ENCODE data around the gene STRIP1. TPM values are rescaled to one million over a fixed set of nuclear protein-coding genes. Genes with fewer than 3 reads are reported as not detected.

STRIP1 gene
- polyA plus RNA-seq, 2 of the 4 experiments (the other 2 are of a cell fraction): 16.4 to 16.7 TPM

DNA sequence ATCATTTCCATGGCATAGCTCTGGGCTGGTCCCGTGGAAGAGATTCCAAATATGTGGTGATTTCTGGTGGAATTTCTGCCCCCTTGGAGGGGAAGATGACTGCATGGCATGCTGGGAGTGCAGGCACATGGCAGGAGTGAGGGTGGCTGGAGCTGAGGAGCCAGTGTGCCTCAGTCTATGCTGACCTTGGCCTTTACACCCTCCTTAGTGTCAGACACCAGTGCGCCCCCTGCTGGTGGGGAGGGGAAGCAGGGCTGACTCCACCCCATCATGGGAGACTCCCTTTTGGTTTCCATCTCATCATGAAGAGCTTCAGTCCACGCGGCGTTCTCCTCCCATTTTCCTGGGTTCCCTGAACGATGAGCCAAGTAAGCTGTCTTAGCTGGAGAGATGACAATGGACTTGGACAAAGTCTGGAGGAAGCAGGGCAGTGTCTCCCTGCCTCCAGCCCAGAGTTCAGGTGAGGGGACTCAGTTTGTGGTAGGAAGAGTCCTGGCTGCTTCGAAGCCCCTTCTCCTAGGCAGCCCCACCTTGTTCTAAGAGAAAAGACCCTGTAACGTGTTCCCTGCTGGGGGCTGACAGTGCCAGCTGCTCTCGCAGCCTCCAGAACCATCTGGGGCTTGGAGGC lies 25.7 kb downstream of the STRIP1 start:
- no peaks in the 10 kb centered on the region for H3K4me1 ChIP-seq
- H3K27ac ChIP-seq: no peak overlapping the region
- H3K4me2 ChIP-seq: no peak overlapping the region
- DNase-seq (ENCODE audit: low read depth in 1 of 2, low spot score in 1 of 2) (peak; percentile 29 to 52), ATAC-seq (peak; percentile 55 to 86; a peak in 3 of 6 replicates), FAIRE-seq (no peak)
- no peaks in the 10 kb centered on the region for H3K9me3 ChIP-seq
- 83% methylated on average over 8 of the region's 9 CpGs for WGBS (ENCODE audit: missing lambda C conversion rate)
- H3K4me3 ChIP-seq: no peak overlapping the region
- ChIA-PET CTCF (interaction anchor here (0.7 to 10.3 kb wide), 20 partner anchors 8 to 433 kb away, joined by 3 to 130 read pairs (median 4); partner anchors contain the start of gene UBL4B), POLR2A (no interaction called here)
- TF ChIP-seq KDM1A (IDR thresholded peaks at IDR 0.05; ENCODE audit: low read depth): no peak
- no peak for TF ChIP-seq SREBF2 (IDR thresholded peaks at IDR 0.05)
- no peak for TF ChIP-seq FOXS1 (CRISPR knock-in tag; IDR thresholded peaks at IDR 0.05)
- TF ChIP-seq, protein P1, sequence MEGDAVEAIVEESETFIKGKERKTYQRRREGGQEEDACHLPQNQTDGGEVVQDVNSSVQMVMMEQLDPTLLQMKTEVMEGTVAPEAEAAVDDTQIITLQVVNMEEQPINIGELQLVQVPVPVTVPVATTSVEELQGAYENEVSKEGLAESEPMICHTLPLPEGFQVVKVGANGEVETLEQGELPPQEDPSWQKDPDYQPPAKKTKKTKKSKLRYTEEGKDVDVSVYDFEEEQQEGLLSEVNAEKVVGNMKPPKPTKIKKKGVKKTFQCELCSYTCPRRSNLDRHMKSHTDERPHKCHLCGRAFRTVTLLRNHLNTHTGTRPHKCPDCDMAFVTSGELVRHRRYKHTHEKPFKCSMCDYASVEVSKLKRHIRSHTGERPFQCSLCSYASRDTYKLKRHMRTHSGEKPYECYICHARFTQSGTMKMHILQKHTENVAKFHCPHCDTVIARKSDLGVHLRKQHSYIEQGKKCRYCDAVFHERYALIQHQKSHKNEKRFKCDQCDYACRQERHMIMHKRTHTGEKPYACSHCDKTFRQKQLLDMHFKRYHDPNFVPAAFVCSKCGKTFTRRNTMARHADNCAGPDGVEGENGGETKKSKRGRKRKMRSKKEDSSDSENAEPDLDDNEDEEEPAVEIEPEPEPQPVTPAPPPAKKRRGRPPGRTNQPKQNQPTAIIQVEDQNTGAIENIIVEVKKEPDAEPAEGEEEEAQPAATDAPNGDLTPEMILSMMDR (IDR thresholded peaks at IDR 0.05): peak; percentile 52
- TF ChIP-seq ESRRA (IDR thresholded peaks at IDR 0.05; ENCODE audit: borderline replicate concordance, low read length): peak; percentile 62; the same call in 1 of the 2 replicates
- TF ChIP-seq FOSB (CRISPR knock-in tag; IDR thresholded peaks at IDR 0.05): no peak
- no peak for TF ChIP-seq ZNF302 (CRISPR knock-in tag; IDR thresholded peaks at IDR 0.05)
- no peak for TF ChIP-seq EHF (CRISPR knock-in tag; IDR thresholded peaks at IDR 0.05)
- 0 out of 5 replicates have a peak, but pooled peaks of 1 of the 2 experiments have one; percentile 11 for TF ChIP-seq RAD21 (conservative IDR thresholded peaks at IDR 0.05 in 1 of 2, IDR thresholded peaks at IDR 0.05 in 1 of 2)
- TF ChIP-seq, protein P2, sequence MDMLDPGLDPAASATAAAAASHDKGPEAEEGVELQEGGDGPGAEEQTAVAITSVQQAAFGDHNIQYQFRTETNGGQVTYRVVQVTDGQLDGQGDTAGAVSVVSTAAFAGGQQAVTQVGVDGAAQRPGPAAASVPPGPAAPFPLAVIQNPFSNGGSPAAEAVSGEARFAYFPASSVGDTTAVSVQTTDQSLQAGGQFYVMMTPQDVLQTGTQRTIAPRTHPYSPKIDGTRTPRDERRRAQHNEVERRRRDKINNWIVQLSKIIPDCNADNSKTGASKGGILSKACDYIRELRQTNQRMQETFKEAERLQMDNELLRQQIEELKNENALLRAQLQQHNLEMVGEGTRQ (IDR thresholded peaks at IDR 0.05): no peak

DNA sequence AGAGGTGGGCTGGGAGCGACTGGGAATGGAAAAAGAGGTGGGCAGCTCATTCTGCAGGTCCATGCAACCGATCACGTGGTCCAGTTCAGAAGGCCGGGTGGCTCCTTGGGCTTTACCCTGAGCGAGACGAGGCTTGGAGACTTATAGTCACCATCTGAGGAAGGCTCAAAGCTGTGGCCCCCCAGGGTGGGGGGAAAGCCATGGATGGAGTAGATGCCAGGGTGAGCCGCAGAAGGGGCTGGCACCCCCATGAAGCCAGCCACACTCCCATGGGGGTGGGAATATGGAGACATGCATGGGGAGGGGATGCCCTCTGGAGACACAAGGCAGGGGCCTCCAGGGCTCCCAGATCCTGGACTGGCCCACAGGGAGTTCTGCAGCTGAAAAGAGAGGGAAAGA lies 26.2 kb downstream of the STRIP1 start:
- WGBS (ENCODE audit: missing lambda C conversion rate): 92% methylated on average over 6 of the region's 7 CpGs
- ChIA-PET POLR2A (no interaction called here), CTCF (interaction anchor here (0.7 to 10.3 kb wide), 18 partner anchors 8 to 433 kb away, joined by 3 to 130 read pairs (median 4); partner anchors contain the start of gene UBL4B)
- H3K27ac ChIP-seq: no peak overlapping the region
- no peak overlapping the region for H3K4me3 ChIP-seq
- no peak overlapping the region for H3K4me2 ChIP-seq
- TF ChIP-seq HOXA7 (CRISPR knock-in tag; IDR thresholded peaks at IDR 0.05): no peak
- no peak for TF ChIP-seq FOSB (CRISPR knock-in tag; IDR thresholded peaks at IDR 0.05)
- H3K4me1 ChIP-seq: no peaks in the 10 kb centered on the region
- DNase-seq (ENCODE audit: low read depth in 1 of 2, low spot score in 1 of 2) (no peak), ATAC-seq (no peak), FAIRE-seq (no peak)
- H3K9me3 ChIP-seq: no peaks in the 10 kb centered on the region

DNA sequence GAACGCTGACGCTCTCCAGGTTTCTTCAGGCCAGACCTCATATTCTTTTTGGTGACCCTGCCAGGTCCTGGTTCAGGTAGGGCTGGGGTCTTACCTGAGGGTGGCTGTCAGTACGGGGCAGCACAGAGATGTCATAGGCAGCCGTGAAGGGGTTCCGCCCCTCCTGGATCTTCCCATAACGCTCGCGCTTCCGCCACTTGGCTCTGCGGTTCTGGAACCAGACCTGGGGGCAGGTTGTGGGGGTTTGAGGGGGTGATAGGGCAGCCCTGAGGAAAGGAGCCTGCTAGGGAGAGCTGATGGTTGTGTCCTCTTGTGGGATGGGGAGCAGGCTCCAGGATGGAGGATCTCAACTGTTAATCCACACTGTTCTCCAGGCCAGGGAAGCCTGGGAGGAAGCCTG lies 26.9 kb downstream of the STRIP1 start:
- no peaks in the 10 kb centered on the region for H3K4me1 ChIP-seq
- CTCF ChIA-PET: interaction anchor here (1.0 to 10.3 kb wide), 6 partner anchors 11 to 141 kb away, joined by 3 to 130 read pairs (median 5); no protein-coding TSS in a partner anchor
- ATAC-seq: no peak
- no peak for FAIRE-seq
- DNase-seq (ENCODE audit: low read depth in 1 of 2, low spot score in 1 of 2): no peak
- no peaks in the 10 kb centered on the region for H3K9me3 ChIP-seq
- H3K27ac ChIP-seq: no peak overlapping the region
- POLR2A ChIA-PET: no interaction called here
- H3K4me2 ChIP-seq: no peak overlapping the region
- 95% methylated on average over 10 of the region's 10 CpGs for WGBS (ENCODE audit: missing lambda C conversion rate)
- no peak overlapping the region for H3K4me3 ChIP-seq
- TF ChIP-seq, protein P3, sequence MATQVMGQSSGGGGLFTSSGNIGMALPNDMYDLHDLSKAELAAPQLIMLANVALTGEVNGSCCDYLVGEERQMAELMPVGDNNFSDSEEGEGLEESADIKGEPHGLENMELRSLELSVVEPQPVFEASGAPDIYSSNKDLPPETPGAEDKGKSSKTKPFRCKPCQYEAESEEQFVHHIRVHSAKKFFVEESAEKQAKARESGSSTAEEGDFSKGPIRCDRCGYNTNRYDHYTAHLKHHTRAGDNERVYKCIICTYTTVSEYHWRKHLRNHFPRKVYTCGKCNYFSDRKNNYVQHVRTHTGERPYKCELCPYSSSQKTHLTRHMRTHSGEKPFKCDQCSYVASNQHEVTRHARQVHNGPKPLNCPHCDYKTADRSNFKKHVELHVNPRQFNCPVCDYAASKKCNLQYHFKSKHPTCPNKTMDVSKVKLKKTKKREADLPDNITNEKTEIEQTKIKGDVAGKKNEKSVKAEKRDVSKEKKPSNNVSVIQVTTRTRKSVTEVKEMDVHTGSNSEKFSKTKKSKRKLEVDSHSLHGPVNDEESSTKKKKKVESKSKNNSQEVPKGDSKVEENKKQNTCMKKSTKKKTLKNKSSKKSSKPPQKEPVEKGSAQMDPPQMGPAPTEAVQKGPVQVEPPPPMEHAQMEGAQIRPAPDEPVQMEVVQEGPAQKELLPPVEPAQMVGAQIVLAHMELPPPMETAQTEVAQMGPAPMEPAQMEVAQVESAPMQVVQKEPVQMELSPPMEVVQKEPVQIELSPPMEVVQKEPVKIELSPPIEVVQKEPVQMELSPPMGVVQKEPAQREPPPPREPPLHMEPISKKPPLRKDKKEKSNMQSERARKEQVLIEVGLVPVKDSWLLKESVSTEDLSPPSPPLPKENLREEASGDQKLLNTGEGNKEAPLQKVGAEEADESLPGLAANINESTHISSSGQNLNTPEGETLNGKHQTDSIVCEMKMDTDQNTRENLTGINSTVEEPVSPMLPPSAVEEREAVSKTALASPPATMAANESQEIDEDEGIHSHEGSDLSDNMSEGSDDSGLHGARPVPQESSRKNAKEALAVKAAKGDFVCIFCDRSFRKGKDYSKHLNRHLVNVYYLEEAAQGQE (IDR thresholded peaks at IDR 0.05): no peak
- no peak for TF ChIP-seq CHD4 (IDR thresholded peaks at IDR 0.05; ENCODE audit: borderline replicate concordance)
- TF ChIP-seq CBX2 (IDR thresholded peaks at IDR 0.05; ENCODE audit: borderline replicate concordance, low read depth): no peak
- no peak for TF ChIP-seq SMC3 (IDR thresholded peaks at IDR 0.05)
- no peak for TF ChIP-seq RAD21 (conservative IDR thresholded peaks at IDR 0.05 in 1 of 2, IDR thresholded peaks at IDR 0.05 in 1 of 2)
- TF ChIP-seq CHD2 (IDR thresholded peaks at IDR 0.05; ENCODE audit: low read length, partially characterized antibody): no peak
- no peak for TF ChIP-seq FOSL2 (IDR thresholded peaks at IDR 0.05)
- TF ChIP-seq FOSL2 (CRISPR knock-in tag; IDR thresholded peaks at IDR 0.05): no peak
- TF ChIP-seq HOXB5 (CRISPR knock-in tag; IDR thresholded peaks at IDR 0.05): no peak
- TF ChIP-seq RARB (CRISPR knock-in tag; IDR thresholded peaks at IDR 0.05): no peak
- TF ChIP-seq, protein P4, sequence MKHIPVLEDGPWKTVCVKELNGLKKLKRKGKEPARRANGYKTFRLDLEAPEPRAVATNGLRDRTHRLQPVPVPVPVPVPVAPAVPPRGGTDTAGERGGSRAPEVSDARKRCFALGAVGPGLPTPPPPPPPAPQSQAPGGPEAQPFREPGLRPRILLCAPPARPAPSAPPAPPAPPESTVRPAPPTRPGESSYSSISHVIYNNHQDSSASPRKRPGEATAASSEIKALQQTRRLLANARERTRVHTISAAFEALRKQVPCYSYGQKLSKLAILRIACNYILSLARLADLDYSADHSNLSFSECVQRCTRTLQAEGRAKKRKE (CRISPR knock-in tag; IDR thresholded peaks at IDR 0.05; ENCODE audit: low read depth): no peak
- TF ChIP-seq JUNB (IDR thresholded peaks at IDR 0.05): no peak
- TF ChIP-seq RNF2 (IDR thresholded peaks at IDR 0.05; ENCODE audit: borderline replicate concordance, low read depth): no peak
- TF ChIP-seq RCOR1 (IDR thresholded peaks at IDR 0.05; ENCODE audit: low read depth, low read length): no peak
- TF ChIP-seq, protein P5, sequence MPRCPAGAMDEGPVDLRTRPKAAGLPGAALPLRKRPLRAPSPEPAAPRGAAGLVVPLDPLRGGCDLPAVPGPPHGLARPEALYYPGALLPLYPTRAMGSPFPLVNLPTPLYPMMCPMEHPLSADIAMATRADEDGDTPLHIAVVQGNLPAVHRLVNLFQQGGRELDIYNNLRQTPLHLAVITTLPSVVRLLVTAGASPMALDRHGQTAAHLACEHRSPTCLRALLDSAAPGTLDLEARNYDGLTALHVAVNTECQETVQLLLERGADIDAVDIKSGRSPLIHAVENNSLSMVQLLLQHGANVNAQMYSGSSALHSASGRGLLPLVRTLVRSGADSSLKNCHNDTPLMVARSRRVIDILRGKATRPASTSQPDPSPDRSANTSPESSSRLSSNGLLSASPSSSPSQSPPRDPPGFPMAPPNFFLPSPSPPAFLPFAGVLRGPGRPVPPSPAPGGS (IDR thresholded peaks at IDR 0.05): no peak
